ENCODE data around the gene HNRNPA2B1.
"Not testable (repeated sequence)": the region's sequence is repeated elsewhere in the genome, so short reads cannot be mapped to it uniquely, and the experiment has no call there.

HNRNPA2B1 gene

DNA sequence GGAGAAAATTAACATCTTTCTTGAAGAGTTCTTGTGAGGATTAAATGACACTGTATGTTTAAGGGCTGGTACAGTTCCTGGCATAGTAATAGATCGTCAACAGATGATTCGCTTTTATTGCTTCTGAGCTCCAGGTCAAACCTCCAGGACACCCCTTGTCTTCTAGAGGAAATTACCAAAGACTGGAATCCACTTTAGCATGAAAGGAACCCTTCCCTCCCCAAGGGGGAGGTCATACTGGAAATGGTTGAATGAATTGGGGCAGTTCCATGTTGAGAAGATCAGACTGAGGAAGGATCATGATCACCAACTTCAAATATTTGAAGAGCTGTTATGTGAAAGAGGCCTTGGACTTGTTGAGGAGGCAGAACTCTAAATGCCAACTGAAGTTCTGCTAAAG, 39.6 kb downstream of the HNRNPA2B1 start:
- no peak for DNase-seq

DNA sequence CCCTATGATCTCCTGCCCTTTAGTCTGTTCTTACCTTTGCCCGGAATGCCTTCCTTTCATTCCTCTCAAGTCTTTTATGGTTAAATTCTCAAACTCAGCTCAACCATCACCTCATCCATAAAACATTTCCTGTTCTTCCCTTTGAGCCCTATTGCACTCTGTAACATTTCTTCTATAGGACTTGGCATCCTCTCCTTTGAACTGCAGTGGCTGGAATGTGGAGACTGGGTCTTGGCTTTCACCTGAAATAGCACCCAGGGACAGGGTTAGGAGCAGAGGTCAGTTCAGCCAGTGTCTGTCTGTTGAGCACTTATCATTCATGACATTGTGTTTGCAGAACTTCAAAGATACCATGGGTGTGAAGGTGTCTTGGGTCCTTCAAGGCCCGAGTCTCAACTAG, 41.3 kb downstream of the HNRNPA2B1 start:
- DNase-seq = no peak

DNA sequence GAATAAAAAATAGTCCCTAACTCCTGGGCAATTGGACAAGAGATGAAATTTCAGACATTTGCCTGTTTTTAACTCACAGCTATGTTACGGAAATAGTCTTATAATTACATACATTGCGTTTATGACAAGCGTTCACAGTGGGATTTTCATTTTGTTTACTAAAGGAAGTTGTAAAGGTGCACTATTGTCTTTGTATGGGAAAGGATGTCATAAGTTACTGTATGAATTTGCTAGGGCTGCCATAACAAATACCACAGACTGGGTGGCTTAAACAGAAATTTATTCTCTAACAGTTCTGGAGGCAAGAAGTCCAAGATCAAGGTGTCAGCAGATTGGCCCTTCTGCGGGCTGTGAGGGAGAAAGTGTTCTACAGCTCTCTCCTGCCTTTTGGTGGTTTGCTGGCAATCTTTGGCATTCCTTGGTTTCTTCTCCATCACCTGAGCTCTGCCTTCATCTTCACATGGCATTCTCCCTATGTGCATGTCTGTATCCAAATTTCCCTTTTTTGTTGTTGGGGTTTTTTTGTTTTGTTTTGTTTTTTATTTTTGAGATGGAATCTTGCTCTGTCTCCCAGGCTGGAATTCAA, 42.9 kb downstream of the HNRNPA2B1 start:
- DNase-seq = no peak

DNA sequence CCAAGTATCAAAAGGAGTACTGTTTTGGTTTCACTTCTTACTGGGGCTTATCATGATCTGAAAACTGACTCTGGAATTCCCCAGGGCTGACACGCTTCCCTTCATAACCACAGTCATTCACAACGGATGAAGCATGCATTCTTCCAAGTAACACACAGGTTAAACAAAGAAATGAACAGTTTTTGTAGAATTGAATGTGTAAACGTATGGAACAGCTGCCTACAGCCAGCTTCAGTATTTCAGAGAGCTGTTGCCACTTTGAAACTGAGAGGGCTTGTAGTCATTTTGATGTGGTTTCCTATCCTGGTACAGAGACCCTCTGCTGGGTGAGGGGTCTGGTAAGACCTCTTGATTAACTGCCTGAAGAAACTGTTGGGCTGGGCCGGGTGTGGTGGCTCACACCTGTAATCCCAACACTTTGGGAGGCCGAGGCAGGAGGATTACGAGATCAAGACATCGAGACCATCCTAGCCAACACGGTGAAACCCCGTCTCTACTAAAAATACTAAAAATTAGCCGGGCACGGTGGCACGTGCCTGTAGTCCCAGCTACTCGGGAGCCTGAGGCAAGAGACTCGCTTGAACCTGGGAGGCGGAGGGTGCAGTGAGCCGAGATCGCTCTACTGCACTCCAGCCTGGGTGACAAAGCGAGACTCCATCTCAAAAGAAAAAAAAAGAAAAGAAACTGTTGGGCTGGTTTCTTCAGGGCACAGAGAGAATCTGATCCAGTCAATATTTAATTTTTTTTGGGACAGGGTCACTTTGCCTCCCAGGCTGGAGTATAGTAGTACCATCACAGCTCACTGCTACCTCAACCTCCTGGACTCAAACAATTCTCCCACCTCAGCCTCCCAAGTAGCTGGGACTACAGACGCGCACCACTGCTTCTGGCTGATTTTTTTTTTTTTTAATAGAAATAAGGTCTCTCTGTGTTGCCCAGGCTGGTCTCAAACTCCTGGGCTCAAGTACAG, 43.8 kb downstream of the HNRNPA2B1 start:
- no peak for DNase-seq

DNA sequence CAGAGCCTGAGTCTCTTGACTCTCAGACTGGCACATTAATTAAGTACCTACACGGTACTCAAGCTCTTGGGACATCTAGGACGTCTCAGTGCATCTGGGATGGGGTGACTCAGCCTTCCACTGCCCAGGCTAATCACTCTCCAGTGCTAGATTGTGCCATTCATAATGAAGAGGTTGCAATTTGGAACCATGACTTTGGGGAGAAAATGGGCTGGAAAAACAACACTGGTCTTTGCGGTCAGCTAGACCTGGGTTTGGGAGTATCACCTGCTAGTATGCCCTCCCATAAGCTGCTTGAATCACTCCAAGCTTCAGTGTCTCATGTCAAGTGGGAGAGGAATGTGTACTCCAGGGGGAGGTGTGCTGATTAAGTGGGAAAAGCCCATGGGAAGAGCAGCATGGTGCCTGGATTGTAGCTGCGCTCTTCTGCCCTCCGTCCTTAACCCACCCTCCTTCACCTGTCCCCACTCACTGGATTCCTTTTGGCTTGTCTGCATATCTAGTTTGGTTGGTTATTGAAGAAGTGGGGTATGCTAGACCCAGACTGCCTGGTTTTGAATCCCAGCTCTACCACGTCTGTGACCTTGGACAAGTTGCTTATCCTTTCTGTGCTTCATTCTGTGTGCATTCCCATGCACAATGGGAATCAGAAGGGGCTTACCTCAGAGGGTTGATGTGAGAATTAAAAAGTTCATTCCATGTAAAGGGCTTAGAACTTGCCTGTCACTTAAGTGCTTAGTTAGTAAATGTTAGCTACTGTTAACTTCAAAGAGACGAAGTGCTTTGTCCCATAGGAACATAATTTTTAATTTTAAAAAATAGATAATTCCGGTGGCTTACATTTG, 44.8 kb downstream of the HNRNPA2B1 start:
- DNase-seq = no peak

DNA sequence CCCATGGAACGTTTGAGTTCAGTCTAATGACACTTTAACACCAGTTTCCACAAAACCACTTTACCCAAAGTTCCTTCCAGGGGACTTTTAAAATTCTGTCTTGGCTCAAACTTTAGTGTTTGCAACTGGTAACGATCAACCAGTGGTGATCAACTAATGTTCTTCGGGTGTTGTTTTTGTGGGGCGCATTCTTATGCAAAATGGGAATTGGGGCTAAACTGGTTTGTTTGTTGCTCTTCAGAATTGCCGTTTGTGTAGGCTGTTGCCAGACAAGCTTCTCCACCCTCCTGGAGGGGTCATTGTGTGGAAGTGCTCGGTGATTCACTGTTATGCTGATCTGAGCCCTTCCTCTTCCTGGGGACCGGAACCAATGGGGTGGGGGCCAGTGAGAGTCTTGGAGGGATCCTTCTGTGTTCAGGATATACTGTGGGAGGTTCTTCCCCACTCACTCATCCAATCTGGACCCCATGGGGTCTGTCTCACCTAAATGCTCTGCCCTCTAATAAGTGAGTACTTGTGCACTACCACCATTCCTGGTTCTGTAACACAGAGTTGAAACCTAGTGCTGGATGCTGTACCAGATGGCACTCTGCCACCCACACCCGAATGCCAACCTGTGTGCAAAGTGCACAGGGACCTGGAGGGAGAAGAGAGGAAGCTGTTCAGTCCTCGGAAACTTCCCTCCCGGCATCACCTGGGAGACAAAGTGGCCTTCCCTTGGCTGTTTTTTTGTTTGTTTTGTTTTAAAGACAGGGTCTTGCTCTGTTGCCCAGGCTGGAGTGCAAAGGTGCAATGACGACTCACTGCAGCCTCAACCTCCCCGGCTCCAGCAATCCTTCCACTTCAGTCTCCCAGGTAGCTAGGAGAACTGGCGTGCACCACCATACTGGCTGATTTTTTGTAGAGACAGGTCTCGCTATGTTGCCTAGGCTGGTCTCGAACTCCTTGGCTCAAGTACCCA, 46.4 kb downstream of the HNRNPA2B1 start:
- no peak for DNase-seq

DNA sequence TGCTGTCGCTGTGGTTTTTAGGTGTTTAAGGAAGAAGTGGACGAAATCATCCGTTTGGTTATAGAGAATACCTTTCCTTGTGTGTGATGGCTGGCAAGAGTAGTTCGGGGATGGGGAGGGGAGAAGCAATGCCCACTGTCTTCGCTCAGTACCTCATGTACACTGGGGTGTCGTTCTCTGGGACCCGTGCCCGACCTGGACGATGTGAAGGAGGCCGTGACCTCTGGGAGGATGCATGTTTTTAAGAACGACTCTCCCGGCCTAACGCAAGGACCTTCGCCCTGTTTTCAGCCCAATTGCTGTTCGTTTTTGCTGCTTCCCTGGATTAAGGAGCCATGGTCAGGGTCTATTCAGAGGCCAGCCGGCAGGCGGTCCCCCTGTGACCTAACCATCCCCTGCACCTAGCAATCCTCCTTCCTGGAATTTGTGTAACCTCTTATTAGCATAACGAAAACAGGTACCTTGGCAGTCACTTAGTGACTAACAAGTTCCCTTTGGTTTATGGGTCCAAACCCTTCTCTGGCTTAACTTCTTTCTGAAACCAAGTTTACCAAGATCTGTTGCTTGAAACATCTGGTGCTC, 47.2 kb downstream of the HNRNPA2B1 start:
- no peak for DNase-seq

DNA sequence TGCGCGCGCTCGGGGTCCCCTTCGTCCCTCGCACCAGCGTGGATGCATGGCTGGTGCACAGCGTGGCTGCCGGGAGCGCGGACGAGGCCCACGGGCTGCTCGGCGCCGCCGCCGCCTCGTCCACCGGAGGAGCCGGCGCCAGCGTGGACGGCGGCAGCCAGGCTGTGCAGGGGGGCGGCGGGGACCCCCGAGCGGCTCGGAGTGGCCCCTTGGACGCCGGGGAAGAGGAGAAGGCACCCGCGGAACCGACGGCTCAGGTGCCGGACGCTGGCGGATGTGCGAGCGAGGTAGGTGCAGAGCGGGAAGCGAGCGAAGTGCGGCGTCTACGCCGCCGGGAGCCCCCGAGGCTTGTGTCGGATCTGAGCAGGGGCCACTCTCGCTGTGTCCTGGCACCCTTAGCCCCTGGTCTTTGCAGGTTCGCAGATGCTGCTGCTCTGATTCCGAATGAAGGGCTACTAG, 47.7 kb downstream of the HNRNPA2B1 start:
- not testable (repeated sequence) for DNase-seq

DNA sequence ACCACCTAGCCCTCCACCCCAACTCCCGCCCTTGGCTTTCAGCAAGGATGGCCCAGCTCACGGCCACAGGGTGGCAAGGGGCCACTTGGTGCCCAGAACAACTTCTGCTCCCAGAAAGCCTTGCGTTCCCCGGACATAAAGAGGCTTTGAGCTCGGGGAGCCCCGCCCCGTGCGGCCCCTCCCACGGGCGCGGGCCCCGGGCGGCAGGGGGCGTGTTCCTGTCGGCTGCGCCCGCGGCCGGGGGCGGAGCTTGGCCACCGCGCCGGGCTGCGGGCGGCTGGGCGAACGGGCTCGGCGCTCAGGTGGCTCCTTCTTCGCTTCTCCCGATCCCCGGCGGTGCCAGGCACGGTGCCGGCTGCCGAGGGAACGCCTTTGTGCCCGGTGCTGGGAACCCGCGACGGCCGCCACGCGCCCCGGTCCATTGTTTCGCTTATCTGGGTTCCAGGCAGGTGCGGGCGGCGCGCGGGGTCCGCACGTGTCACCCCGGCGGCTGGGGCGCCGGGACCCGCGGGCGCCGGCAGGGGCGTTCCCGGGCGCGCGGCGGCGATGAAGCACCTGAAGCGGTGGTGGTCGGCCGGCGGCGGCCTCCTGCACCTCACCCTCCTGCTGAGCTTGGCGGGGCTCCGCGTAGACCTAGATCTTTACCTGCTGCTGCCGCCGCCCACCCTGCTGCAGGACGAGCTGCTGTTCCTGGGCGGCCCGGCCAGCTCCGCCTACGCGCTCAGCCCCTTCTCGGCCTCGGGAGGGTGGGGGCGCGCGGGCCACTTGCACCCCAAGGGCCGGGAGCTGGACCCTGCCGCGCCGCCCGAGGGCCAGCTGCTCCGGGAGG, 48.4 kb downstream of the HNRNPA2B1 start, which contains the start of gene NFE2L3:
Gene NFE2L3, plus strand, starts transcription at position 246 of the 829 bp plus-strand sequence. Its CDS starts 301 bp downstream, at position 547.
- peak; percentile 65 for DNase-seq

DNA sequence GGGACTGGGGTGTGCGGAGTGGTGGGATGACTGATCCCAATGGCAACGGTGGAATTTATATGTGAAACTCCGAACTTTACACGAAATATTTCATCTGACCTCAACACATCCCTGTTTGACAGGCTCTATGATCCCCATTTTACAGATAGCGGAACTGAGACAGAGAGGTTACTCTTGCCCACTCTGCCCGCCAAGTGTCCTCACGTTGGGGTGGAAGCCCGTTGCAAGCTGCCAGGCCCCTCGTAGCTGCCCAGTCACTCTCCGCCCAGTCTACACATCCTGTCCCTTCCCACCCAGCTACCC, 48.9 kb downstream of the HNRNPA2B1 start:
- DNase-seq = peak; percentile 55

DNA sequence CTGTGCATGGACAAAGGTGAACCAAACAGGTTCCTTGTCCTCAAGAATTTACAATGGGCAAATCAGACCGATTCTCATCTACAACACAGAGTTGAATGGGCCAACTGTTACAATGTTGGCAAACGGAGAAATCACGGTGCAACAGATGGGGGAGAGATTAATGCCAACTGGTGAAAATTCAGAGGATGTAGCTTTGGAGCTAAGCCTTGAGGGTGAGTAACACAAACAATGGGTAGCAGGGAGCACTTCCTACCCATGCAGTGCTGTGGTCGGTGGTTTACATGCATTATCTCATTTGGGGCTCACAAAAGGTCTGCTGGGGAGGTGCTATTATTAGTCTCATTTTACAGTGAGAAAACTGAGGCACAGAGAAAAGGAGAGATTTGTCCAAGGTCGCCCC, 49.5 kb downstream of the HNRNPA2B1 start:
- DNase-seq = peak; percentile 67

DNA sequence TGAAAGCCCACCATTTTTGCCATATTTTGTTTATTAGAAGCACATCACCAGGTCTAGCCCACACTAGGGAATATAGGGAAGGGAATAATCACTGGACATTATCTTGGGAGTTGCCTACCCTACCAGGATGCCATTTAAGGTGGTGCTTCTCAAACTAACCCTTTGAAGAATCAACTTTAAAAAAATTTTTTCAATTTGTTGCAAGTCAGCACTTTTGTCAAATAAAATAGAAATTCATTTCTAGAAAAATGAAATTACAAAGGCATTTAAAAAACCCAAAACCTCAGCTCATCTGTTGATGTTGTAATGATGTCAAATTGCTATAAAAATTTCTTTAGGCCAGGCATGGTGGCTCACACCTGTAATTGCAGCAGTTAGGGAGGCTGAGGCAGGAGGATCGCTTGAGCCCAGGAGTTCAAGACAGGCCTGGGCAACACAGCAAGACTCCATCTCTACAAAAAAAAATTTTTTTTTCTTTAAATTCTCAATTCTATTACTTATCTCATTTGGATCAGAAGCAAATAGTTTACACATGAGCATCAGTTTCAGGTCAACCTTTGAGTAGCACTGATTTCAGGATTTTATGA, 51.1 kb downstream of the HNRNPA2B1 start:
- no peak for DNase-seq

DNA sequence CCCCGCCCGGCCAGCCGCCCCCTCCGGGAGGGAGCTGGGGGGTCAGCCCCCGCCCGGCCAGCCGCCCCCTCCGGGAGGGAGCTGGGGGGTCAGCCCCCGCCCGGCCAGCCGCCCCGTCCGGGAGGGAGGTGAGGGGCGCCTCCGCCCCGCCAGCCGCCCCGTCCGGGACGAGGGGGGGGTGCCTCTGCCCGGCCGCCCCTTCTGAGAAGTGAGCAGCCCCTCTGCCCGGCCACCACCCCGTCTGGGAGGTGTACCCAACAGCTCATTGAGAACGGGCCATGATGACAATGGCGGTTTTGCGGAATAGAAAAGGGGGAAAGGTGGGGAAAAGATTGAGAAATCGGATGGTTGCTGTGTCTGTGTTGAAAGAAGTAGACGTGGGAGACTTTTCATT, 52.2 kb downstream of the HNRNPA2B1 start:
- DNase-seq = not testable (repeated sequence)

DNA sequence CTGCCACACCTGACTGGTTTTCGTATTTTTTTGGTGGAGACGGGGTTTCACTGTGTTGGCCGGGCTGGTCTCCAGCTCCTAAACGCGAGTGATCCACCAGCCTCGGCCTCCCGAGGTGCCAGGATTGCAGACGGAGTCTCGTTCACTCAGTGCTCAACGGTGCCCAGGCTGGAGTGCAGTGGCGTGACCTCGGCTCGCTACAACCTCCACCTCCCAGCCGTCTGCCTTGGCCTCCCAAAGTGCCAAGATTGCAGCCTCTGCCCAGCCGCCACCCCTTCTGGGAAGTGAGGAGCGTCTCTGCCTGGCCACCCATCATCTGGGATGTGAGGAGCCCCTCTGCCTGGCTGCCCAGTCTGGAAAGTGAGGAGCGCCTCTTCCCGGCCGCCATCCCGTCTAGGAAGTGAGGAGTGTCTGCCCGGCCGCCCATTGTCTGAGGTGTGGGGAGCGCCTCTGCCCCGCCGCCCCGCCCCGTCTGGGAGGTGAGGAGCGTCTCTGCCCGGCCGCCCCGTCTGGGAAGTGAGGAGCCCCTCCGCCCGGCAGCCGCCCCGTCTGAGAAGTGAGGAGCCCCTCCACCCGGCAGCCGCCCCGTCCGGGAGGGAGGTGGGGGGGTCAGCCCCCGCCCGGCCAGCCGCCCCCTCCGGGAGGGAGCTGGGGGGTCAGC, 52.8 kb downstream of the HNRNPA2B1 start:
- DNase-seq = not testable (repeated sequence)

DNA sequence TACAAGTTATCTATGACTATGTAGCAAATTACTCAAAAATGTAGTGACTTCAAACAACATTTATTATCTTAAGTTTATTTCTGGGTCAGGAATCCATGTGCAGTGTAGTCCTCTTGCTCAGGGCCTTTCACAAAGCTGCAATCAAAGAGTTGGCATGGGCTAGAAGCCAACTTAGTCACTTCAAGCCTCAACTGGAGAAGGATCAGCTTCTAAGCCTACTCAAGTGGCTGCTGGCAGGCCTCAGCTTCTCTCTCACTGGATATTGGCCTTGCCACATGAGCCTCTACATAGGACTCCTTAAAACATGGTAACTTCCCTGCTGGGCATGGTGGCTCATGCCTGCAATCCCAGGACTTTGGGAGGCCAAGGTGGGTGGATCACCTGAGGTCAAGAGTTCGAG, 53.5 kb downstream of the HNRNPA2B1 start:
- DNase-seq = no peak

DNA sequence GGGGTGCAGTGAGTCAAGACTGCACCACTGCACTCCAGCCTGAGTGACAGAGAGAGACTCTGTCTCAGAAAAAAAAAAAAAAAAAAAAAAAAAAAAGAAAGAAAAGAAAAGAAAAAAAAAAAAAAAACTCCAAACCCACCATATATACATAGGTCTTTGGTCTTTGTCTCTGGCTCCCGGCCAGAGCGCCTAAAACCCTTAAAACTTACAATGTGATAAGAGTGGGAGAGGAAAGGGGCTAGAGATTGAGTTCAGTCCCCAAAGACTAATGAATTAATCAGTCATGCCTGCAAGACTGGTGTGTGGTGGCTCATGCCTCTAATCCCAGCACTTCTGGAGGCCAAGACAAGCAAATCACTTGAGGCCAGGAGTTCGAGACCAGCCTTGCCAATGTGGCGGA, 55.3 kb downstream of the HNRNPA2B1 start:
- no peak for DNase-seq

DNA sequence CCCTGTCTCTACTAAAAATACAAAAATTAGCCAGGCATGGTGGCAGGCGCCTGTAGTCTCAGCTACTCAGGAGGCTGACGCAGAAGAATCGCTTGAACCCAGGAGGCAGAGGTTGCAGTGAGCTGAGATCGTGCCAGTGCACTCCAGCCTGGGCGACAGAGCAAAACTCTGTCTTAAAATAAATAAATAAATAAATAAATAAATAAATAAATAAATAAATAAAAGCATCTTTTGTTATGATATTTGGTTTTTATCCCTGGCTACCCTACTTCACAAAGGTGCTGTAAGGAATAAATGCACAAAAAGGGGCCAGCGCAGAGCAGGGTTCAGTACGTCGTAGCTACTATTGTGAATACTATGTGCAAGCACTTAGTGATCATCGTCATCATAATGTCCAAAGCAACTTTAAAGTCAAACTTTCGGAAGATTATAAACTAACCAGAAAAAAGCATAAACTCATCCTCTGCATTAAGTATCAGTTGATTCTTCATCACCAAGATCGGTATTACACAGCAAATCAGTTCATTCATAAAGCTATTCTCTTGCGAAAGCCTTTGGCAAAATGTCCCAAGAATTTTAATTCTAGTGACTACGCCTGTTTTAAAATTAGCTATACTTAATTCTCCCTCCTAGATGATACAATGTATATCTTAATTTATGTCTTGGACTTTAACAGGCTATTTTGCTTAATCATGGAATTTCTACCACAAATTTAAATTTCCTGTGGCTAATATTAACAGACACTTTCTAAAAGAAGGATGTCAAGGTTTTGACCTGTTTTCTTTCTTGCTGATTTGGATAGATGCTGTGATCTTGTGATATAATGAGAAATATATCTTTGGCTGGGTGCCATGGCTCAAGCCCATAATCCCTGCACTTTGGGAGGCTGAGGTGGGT, 56.1 kb downstream of the HNRNPA2B1 start:
- DNase-seq = no peak

DNA sequence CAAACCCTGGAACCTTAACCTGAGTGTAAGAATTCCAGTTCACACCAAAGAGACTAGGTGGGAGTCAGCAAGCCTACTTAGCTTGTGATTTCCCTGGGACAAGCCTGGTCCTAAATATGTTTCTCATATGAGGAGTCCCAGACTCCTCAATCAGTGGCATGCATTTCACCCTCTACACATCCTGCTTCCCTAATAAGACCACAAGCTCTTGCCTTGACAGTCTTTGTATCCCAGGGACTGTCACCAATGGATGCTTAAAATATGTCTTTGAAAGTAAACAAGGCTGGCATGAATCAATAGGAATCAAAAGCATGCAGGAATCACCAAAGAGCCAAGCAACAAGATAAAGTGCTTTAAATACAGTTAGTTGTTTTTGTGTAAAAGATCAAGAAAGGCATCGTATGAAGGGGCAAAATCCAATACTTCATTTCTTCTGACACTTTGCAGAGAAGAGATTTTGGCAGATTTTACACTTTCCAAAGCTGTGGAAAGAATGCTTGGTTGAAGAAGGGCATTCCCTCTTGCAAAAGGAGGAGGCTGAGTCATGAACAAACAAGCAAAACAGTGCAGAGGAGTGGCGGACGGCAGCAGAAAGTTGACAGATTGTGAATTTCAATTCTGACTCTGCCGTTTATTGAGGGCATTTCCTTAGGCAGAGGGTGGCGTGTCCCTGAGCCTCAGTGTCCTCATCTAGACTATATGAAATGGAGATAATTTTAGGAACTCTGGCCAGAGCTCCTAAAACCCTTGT, 57.1 kb downstream of the HNRNPA2B1 start:
- no peak for DNase-seq
